H1 (cell line): ENCODE results near the gene MRPL20. TPM values are rescaled to one million over a fixed set of nuclear protein-coding genes. Genes with fewer than 3 reads are reported as not detected.

Experiments
- CTCF ChIA-PET: fragments of 300-600 bp; sonication (Branson Sonifier 250); formaldehyde crosslinking; loops from one replicate; lab custom pipeline; 2021; ENCODE audit not compliant: partially characterized antibody; lab: Charles Lee
- POLR2A ChIA-PET: fragments of 300-600 bp; sonication (Branson Sonifier 250); formaldehyde crosslinking; loops from one replicate; lab custom pipeline; 2021; ENCODE audit warnings: inconsistent platforms; ENCODE audit not compliant: partially characterized antibody; lab: Charles Lee
- DNase-seq, 2 experiments: peaks; one replicate each; pipeline versions ENCODE4 v3.0.0 to v3.0.0-alpha.2; 2010 to 2022; ENCODE audit warnings: low spot score in 2 of 2, low read depth in 1 of 2, mixed read lengths in 1 of 2
- FAIRE-seq: peaks from 2 replicates; lab custom pipeline; 2011; peaks lifted over from hg19 to GRCh38; lab: Jason Lieb, UNC
- H2AFZ ChIP-seq: 2 replicates; pipeline ENCODE4 v1.8.1; 2012; ENCODE audit warnings: low read length, inconsistent platforms
- H2AK5ac ChIP-seq: 2 replicates; pipeline ENCODE4 v1.6.1; 2013; ENCODE audit warnings: low read depth, low read length
- H2BK120ac ChIP-seq: replicated peaks from 2 replicates; pipeline ENCODE3; 2013; ENCODE audit warnings: low read depth, low read length, inconsistent platforms
- H2BK12ac ChIP-seq: 2 replicates; pipeline ENCODE4 v1.6.1; 2013; ENCODE audit warnings: low read depth, low read length
- H2BK15ac ChIP-seq: 2 replicates; pipeline ENCODE4 v1.6.1; 2013; ENCODE audit warnings: low read length
- H2BK20ac ChIP-seq: 2 replicates; pipeline ENCODE4 v1.6.1; 2013; ENCODE audit warnings: low read length
- H2BK5ac ChIP-seq: 2 replicates; pipeline ENCODE4 v1.6.1; 2013; ENCODE audit warnings: low read depth, low read length
- H3K14ac ChIP-seq: 2 replicates; pipeline ENCODE4 v1.6.1; 2013; ENCODE audit warnings: inconsistent platforms; ENCODE audit not compliant: insufficient read length
- H3K18ac ChIP-seq: 2 replicates; pipeline ENCODE4 v1.6.1; 2013; ENCODE audit warnings: low read length; ENCODE audit errors: extremely low read depth
- H3K23ac ChIP-seq: 2 replicates; pipeline ENCODE4 v1.6.1; 2013; ENCODE audit warnings: inconsistent platforms; ENCODE audit not compliant: insufficient read length
- H3K23me2 ChIP-seq: 2 replicates; pipeline ENCODE4 v1.6.1; 2013; ENCODE audit warnings: low read depth, low read length
- H3K27ac ChIP-seq: 2 replicates; pipeline ENCODE4 v1.6.1; 2011; ENCODE audit warnings: low read depth, low read length, inconsistent platforms
- H3K27me3 ChIP-seq, 4 experiments: replicated peaks in 1 of 4; 1 replicate in 1 of 4; 2 replicates in 3 of 4; pipeline versions ENCODE4 v1.6.1 to v1.8.1; 2011 to 2013; ENCODE audit warnings: low read length in 3 of 4, mild to moderate bottlenecking in 3 of 4, inconsistent platforms in 2 of 4, mixed read lengths in 2 of 4, moderate library complexity in 1 of 4; ENCODE audit not compliant: control insufficient read depth in 3 of 4, insufficient read depth in 3 of 4; ENCODE audit errors: extremely low read depth in 1 of 4
- H3K36me3 ChIP-seq, 4 experiments: 2 replicates each; pipeline versions ENCODE4 v1.6.1 to v1.8.1; 2011 to 2013; ENCODE audit warnings: mild to moderate bottlenecking in 4 of 4, low read length in 3 of 4, moderate library complexity in 2 of 4, control low read depth in 1 of 4, inconsistent platforms in 1 of 4; ENCODE audit not compliant: insufficient read depth in 4 of 4, control insufficient read depth in 2 of 4
- H3K4ac ChIP-seq: replicated peaks from 2 replicates; pipeline ENCODE3; 2013; ENCODE audit warnings: low read length, low read depth, mixed read lengths, inconsistent platforms; ENCODE audit not compliant: insufficient read length
- H3K4me1 ChIP-seq, 4 experiments: replicated peaks in 1 of 4; 1 replicate in 1 of 4; 2 replicates in 3 of 4; pipeline versions ENCODE4 v1.6.1 to v1.8.1; 2011 to 2013; ENCODE audit warnings: low read length in 3 of 4, inconsistent platforms in 2 of 4, mixed read lengths in 1 of 4; ENCODE audit not compliant: insufficient read depth in 4 of 4, control insufficient read depth in 3 of 4
- H3K4me2 ChIP-seq, 2 experiments: 2 replicates each; pipeline versions ENCODE4 v1.6.1 to v1.8.1; 2011 to 2013; ENCODE audit warnings: low read depth in 2 of 2, low read length in 2 of 2, control low read depth in 1 of 2, inconsistent platforms in 1 of 2, mild to moderate bottlenecking in 1 of 2; ENCODE audit not compliant: insufficient read depth in 1 of 2
- H3K4me3 ChIP-seq, 4 experiments: fragments of 200-600, 300-600 bp in 1 of 4; sonication (generic), shearing (Covaris generic), sonication (Bioruptor Twin) in 1 of 4; 2 replicates each; pipeline versions ENCODE4 v1.5.1 to v1.8.1; 2011 to 2016; ENCODE audit warnings: low read length in 4 of 4, low read depth in 3 of 4, control low read depth in 2 of 4, inconsistent platforms in 2 of 4, mild to moderate bottlenecking in 2 of 4, mixed read lengths in 1 of 4, moderate library complexity in 1 of 4; ENCODE audit not compliant: insufficient read depth in 2 of 4; ENCODE audit errors: extremely low read depth in 1 of 4
- H3K56ac ChIP-seq: replicated peaks from 2 replicates; pipeline ENCODE3; 2013; ENCODE audit warnings: low read depth, mild to moderate bottlenecking, mixed read lengths, low read length, inconsistent platforms; ENCODE audit not compliant: insufficient read length
- H3K79me1 ChIP-seq: 2 replicates; pipeline ENCODE4 v1.6.1; 2013; ENCODE audit warnings: low read depth, low read length, control low read depth
- H3K79me2 ChIP-seq, 2 experiments: 2 replicates each; pipeline versions ENCODE4 v1.6.1 to v1.8.1; 2012 to 2013; ENCODE audit warnings: low read length in 2 of 2, mild to moderate bottlenecking in 2 of 2, inconsistent platforms in 1 of 2; ENCODE audit not compliant: insufficient read depth in 2 of 2, control insufficient read depth in 1 of 2
- H3K9ac ChIP-seq, 4 experiments: replicated peaks in 1 of 4; 1 replicate in 1 of 4; 2 replicates in 3 of 4; pipeline versions ENCODE4 v1.6.1 to v1.8.1; 2011 to 2013; ENCODE audit warnings: low read depth in 3 of 4, low read length in 3 of 4, control low read depth in 2 of 4, mild to moderate bottlenecking in 2 of 4, moderate library complexity in 2 of 4, inconsistent platforms in 1 of 4; ENCODE audit errors: extremely low read depth in 1 of 4
- H3K9me3 ChIP-seq, 2 experiments: 2 replicates each; pipeline versions ENCODE4 v1.6.1 to v1.8.1; 2012 to 2013; ENCODE audit warnings: mild to moderate bottlenecking in 2 of 2, moderate library complexity in 2 of 2, control low read depth in 1 of 2, inconsistent platforms in 1 of 2, low read depth in 1 of 2, low read length in 1 of 2, mixed read lengths in 1 of 2; ENCODE audit not compliant: insufficient read depth in 2 of 2
- H4K20me1 ChIP-seq, 2 experiments: replicated peaks in 1 of 2; 2 replicates each; pipeline versions ENCODE3 to v1.8.1; 2011 to 2013; ENCODE audit warnings: inconsistent platforms in 2 of 2, low read length in 2 of 2, mild to moderate bottlenecking in 1 of 2; ENCODE audit not compliant: insufficient read depth in 2 of 2, control insufficient read depth in 1 of 2
- H4K5ac ChIP-seq: 2 replicates; pipeline ENCODE4 v1.6.1; 2013; ENCODE audit warnings: low read length, low read depth, mixed read lengths, inconsistent platforms; ENCODE audit not compliant: insufficient read length
- H4K8ac ChIP-seq: 2 replicates; pipeline ENCODE4 v1.8.0; 2013; ENCODE audit warnings: mild to moderate bottlenecking, moderate library complexity, low read length, inconsistent platforms; ENCODE audit not compliant: insufficient read depth; ENCODE audit errors: extremely low read depth
- H4K91ac ChIP-seq: replicated peaks from 2 replicates; pipeline ENCODE3; 2013; ENCODE audit warnings: low read length, mixed read lengths, inconsistent platforms; ENCODE audit not compliant: insufficient read length
- BRCA1 ChIP-seq: IDR thresholded peaks from 2 replicates; pipeline ENCODE4 v1.6.1; 2012; ENCODE audit warnings: low read depth, low read length, improper control_type of control experiment
- CBX5 ChIP-seq: fragments of 300-800, 300-1000 bp; sonication (generic); IDR thresholded peaks from 2 replicates; pipeline ENCODE4 v1.7.1; 2016; ENCODE audit warnings: antibody characterized with exemption, low read length, low read depth
- FOSL1 ChIP-seq: IDR thresholded peaks from 2 replicates; pipeline ENCODE4 v1.6.1; 2011; ENCODE audit warnings: mild to moderate bottlenecking, low read depth, low read length, moderate library complexity; ENCODE audit not compliant: insufficient read depth
- HDAC2 ChIP-seq, 2 experiments: fragments of 300-600 bp in 1 of 2; sonication (generic) in 1 of 2; IDR thresholded peaks; 2 replicates each; pipeline ENCODE4 v1.6.1; 2011 to 2012; ENCODE audit warnings: low read depth in 2 of 2, low read length in 2 of 2, mild to moderate bottlenecking in 2 of 2, moderate library complexity in 2 of 2, borderline replicate concordance in 1 of 2, inconsistent platforms in 1 of 2
- JUN ChIP-seq: IDR thresholded peaks from 2 replicates; pipeline ENCODE4 v1.6.1; 2011; ENCODE audit warnings: low read depth, mild to moderate bottlenecking, improper control_type of control experiment, low read length
- KDM1A ChIP-seq: fragments of 200-600, 300-600 bp; sonication (generic); IDR thresholded peaks from 2 replicates; pipeline ENCODE4 v1.7.1; 2016; ENCODE audit warnings: mild to moderate bottlenecking, low read length, borderline replicate concordance
- MAFK ChIP-seq: IDR thresholded peaks from 2 replicates; pipeline ENCODE4 v1.6.1; 2012; ENCODE audit warnings: low read depth, mild to moderate bottlenecking, improper control_type of control experiment, low read length
- POLR2AphosphoS5 ChIP-seq: IDR thresholded peaks from 2 replicates; pipeline ENCODE4 v1.6.1; 2011; ENCODE audit warnings: low read depth, low read length
- RBBP5 ChIP-seq: IDR thresholded peaks from 2 replicates; pipeline ENCODE4 v1.7.1; 2012; ENCODE audit warnings: low read depth, mild to moderate bottlenecking, inconsistent platforms, low read length, moderate library complexity, borderline replicate concordance
- SIRT6 ChIP-seq: IDR thresholded peaks from one replicate; pipeline ENCODE4 v1.7.1; 2012; ENCODE audit warnings: low read length, inconsistent platforms
- TAF7 ChIP-seq: optimal IDR thresholded peaks from 2 replicates; pipeline ENCODE3; 2011; ENCODE audit warnings: low read depth, mild to moderate bottlenecking, inconsistent platforms, low read length, moderate library complexity, borderline replicate concordance
- TBP ChIP-seq: IDR thresholded peaks from 2 replicates; pipeline ENCODE4 v1.6.1; 2011; ENCODE audit warnings: low read depth, low read length, improper control_type of control experiment
- TEAD4 ChIP-seq: IDR thresholded peaks from 2 replicates; pipeline ENCODE4 v1.6.1; 2012; ENCODE audit warnings: low read depth, low read length, inconsistent platforms, mixed read lengths
- WGBS, 2 experiments: shearing (Covaris generic) in 1 of 2; methylation state at CpG; one replicate each; pipeline versions ENCODE4 v1.1.6 to v1.1.7; 2013 to 2015; ENCODE audit warnings: low lambda C conversion rate in 2 of 2, mixed read lengths in 2 of 2, inconsistent platforms in 1 of 2, low coverage in 1 of 2, missing lambda C conversion rate in 1 of 2; ENCODE audit not compliant: insufficient replicate concordance in 2 of 2, insufficient coverage in 1 of 2, insufficient read length in 1 of 2; ENCODE audit errors: extremely low coverage in 1 of 2, missing lambda C conversion rate in 1 of 2; 5-methylcytosine and 5-hydroxymethylcytosine counted together
- polyA plus RNA-seq, 7 experiments: library from polyadenylated mRNA; depleted of rRNA in 3 of 7; stranded (reverse) in 5 of 7; unstranded in 2 of 7; fragments of >200 nt in 5 of 7; fragments of 200-250 nt in 2 of 7; gene quantifications; 1 replicate in 5 of 7; 2 replicates in 1 of 7; 4 replicates in 1 of 7; pipeline versions ENCODE4 v1.2.1 to v1.2.3, GENCODE V29; 2011 to 2013; ENCODE audit warnings: missing spikeins in 2 of 7, mixed read lengths in 2 of 7
- total RNA-seq: library from RNA; stranded (reverse); fragmentation: NEBNext Ultra II Directional; extraction: Animal tissue kit (Norgen Biotek cat#: 25700); gene quantifications from 2 replicates; pipeline ENCODE4 v1.2.1, GENCODE V29; 2021

Gene MRPL20
- total and polyA plus RNA-seq, 2 of the 8 experiments (the other 6 are each of a cell fraction or from before 2014, with no cell fraction given), result 126 to 151 TPM

- H3K4ac ChIP-seq, result peak overlapping the region; percentile 96
- H3K27ac ChIP-seq, result no peak overlapping the region
- H3K79me1 ChIP-seq, result no peaks in the 10 kb centered on the region
- POLR2A ChIA-PET, result interaction anchor here (0.6 to 22.9 kb wide), 10 partner anchors 8 to 102 kb away, joined by 3 to 515 read pairs (median 6); partner anchors contain the start of genes CCNL2, MRPL20 and VWA1
- H3K36me3 ChIP-seq, result no peaks in the 10 kb centered on the region
- no peaks in the 10 kb centered on the region for H4K20me1 ChIP-seq
- H4K8ac ChIP-seq, result peak overlapping the region; percentile 88
- H3K27me3 ChIP-seq, result no peaks in the 10 kb centered on the region; a peak in 2 of 7 replicates
- H2AK5ac ChIP-seq, result peak overlapping the region; percentile 92; the same call in 1 of the 2 replicates
- peak overlapping the region; percentile 89 for H4K91ac ChIP-seq
- H3K18ac ChIP-seq, result peak overlapping the region; percentile 83; the same call in 1 of the 2 replicates
- H2AFZ ChIP-seq, result peak overlapping the region; percentile 3; the same call in 1 of the 2 replicates
- no peaks in the 10 kb centered on the region for H3K79me2 ChIP-seq
- peaks cover 0 to 29% (median 23%) of the 10 kb centered on the region in 4 experiments; a peak in 6 of 7 replicates for H3K4me1 ChIP-seq
- H3K56ac ChIP-seq, result no peak overlapping the region
- no peaks in the 10 kb centered on the region for H3K9me3 ChIP-seq
- H2BK15ac ChIP-seq, result peak overlapping the region; percentile 100; the same call in 1 of the 2 replicates
- DNase-seq (no peak), FAIRE-seq (no peak)
- peak overlapping the region; percentile 90; the same call in 1 of the 2 replicates for H2BK12ac ChIP-seq
- CTCF ChIA-PET, result interaction anchor here (0.9 to 1.6 kb wide), 3 partner anchors 10 to 15 kb away, joined by 3 to 5 read pairs (median 3); no protein-coding TSS in a partner anchor
- H2BK120ac ChIP-seq, result peak overlapping the region; percentile 64
- H3K23me2 ChIP-seq, result peaks cover 6% of the 10 kb centered on the region; the same call in 1 of the 2 replicates
- H3K14ac ChIP-seq, result no peak overlapping the region
- peak overlapping the region; percentile 57 for H4K5ac ChIP-seq
- 91% methylated on average over 16 of the region's 21 CpGs; no CpG with 5 or more reads in 1 of the 2 experiments for WGBS, 2 experiments
- peak overlapping the region; percentile 71; the same call in 1 of the 2 replicates for H2BK5ac ChIP-seq
- peak overlapping the region; percentile 7 to 50 (median 26); a peak in 5 of 8 replicates for H3K4me3 ChIP-seq
- H3K9ac ChIP-seq, result no peak overlapping the region
- no peak overlapping the region for H2BK20ac ChIP-seq
- peak overlapping the region; percentile 44 to 65; a peak in 3 of 4 replicates for H3K4me2 ChIP-seq
- H3K23ac ChIP-seq, result no peak overlapping the region
- TF ChIP-seq TBP, result no peak
- no peak for TF ChIP-seq BRCA1
- TF ChIP-seq HDAC2 (IDR thresholded peaks at IDR 0.05; ENCODE audit: borderline replicate concordance in 1 of 2, low read depth in 2 of 2, low read length in 2 of 2), result no peak
- TF ChIP-seq JUN, result no peak
- TF ChIP-seq KDM1A, result no peak
- TF ChIP-seq FOSL1, result no peak
- TF ChIP-seq CBX5, result no peak
- TF ChIP-seq RBBP5, result no peak
- no peak for TF ChIP-seq POLR2AphosphoS5
- no peak for TF ChIP-seq SIRT6
- TF ChIP-seq TEAD4, result no peak
- no peak for TF ChIP-seq MAFK
- no peak for TF ChIP-seq TAF7
Measured at GRCh38 chr1:1419363-1419812, 12.3 kb upstream of the MRPL20 start.
